Fibroblast of lung (primary cell): ENCODE measurements around the gene IGF2R.

ENCODE experiments used
- CTCF ChIP-seq, 2 donors: IDR thresholded peaks in 1 of 2; conservative IDR thresholded peaks in 1 of 2; 1 replicate in 1 of 2; 2 replicates in 1 of 2; pipeline ENCODE4 v1.5.1; 2011 to 2012; ENCODE audit warnings: low read length in 2 of 2, control low read depth in 1 of 2, inconsistent platforms in 1 of 2, low read depth in 1 of 2, mild to moderate bottlenecking in 1 of 2
- EZH2 ChIP-seq: IDR thresholded peaks from 2 replicates; pipeline ENCODE4 v1.5.1; 2012; ENCODE audit warnings: low read length, control low read depth, mild to moderate bottlenecking; ENCODE audit errors: missing control alignments

GRCh38 chr6:159953091-159953601 is 15.7 kb upstream of the IGF2R start:
- TF ChIP-seq CTCF (conservative IDR thresholded peaks at IDR 0.05 in 1 of 2, IDR thresholded peaks at IDR 0.05 in 1 of 2; ENCODE audit: low read depth in 1 of 2, low read length in 2 of 2) (no peak), EZH2 (no peak)
